ENCODE results near the gene KLF5.

- TF ChIP-seq ZFX (IDR thresholded peaks at IDR 0.05; ENCODE audit: borderline replicate concordance), result no peak
- TF ChIP-seq, protein P1, sequence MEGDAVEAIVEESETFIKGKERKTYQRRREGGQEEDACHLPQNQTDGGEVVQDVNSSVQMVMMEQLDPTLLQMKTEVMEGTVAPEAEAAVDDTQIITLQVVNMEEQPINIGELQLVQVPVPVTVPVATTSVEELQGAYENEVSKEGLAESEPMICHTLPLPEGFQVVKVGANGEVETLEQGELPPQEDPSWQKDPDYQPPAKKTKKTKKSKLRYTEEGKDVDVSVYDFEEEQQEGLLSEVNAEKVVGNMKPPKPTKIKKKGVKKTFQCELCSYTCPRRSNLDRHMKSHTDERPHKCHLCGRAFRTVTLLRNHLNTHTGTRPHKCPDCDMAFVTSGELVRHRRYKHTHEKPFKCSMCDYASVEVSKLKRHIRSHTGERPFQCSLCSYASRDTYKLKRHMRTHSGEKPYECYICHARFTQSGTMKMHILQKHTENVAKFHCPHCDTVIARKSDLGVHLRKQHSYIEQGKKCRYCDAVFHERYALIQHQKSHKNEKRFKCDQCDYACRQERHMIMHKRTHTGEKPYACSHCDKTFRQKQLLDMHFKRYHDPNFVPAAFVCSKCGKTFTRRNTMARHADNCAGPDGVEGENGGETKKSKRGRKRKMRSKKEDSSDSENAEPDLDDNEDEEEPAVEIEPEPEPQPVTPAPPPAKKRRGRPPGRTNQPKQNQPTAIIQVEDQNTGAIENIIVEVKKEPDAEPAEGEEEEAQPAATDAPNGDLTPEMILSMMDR (IDR thresholded peaks at IDR 0.05), result no peak
Observed at GRCh38 chr13:73039201-73040108, 19.4 kb upstream of the KLF5 start.

Data from 22Rv1 (cell line).